ENCODE measurements around the gene KRTAP4-7. TPM values are rescaled to one million over a fixed set of nuclear protein-coding genes. Genes with fewer than 3 reads are reported as not detected.
"Not testable (repeated sequence)": the region's sequence is repeated elsewhere in the genome, so short reads cannot be mapped to it uniquely, and the experiment has no call there.

Gene KRTAP4-7
- polyA plus RNA-seq, 1 of the 3 experiments (the other 2 are of a cell fraction), result not detected

DNA sequence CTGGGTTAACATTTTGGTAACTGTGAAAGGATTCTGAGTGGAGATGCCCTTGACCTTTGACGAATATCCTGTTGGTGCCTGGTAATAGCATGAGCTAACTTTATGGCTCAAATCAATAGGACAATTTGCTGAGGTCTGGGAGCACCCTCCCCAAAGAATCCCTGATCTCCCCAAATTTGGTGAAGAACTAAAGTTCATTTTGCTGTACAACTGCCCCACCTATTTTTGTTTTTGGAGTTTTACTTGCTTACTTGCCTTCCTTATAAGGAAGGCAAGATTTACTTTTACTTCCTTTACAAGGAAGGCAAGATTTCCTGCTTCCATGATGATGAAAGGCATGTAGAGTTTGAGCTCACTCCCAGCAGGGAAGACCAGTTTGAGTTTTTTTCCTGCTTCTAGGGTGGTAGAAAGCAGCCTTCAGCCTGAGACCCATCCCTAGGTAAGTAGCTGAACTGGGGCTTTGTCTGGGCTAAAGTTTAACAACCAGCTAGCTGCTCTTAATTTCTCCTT lies 24.0 kb downstream of the KRTAP4-7 start:
- POLR2A ChIA-PET, result no interaction called here
- no peak for DNase-seq

GRCh38 chr17:41108728-41109386 lies 24.9 kb downstream of the KRTAP4-7 start:
- H3K79me2 ChIP-seq (ENCODE audit: insufficient read depth); DNase-seq; H3K4me1 ChIP-seq (ENCODE audit: control insufficient read depth in 1 of 2, insufficient read depth in 2 of 2, low read depth in 1 of 2, low read length in 1 of 2); H4K20me1 ChIP-seq (ENCODE audit: insufficient read depth); POLR2A ChIA-PET; H3K9me3 ChIP-seq; H3K9ac ChIP-seq; H3K36me3 ChIP-seq (replicated peaks in 1 of 2; ENCODE audit: control insufficient read depth in 1 of 2, insufficient read depth in 2 of 2, low read length in 1 of 2); H2AFZ ChIP-seq (ENCODE audit: low read depth); H3K27ac ChIP-seq (ENCODE audit: low read depth in 2 of 2, low read length in 1 of 2); H3K27me3 ChIP-seq (ENCODE audit: insufficient read depth); H3K9me2 ChIP-seq; H3K4me3 ChIP-seq (ENCODE audit: low read depth in 2 of 2, low read length in 1 of 2); CTCF ChIA-PET; H3F3A ChIP-seq (replicated peaks; ENCODE audit: insufficient read depth); H3K4me2 ChIP-seq: not testable (repeated sequence)
- WGBS (ENCODE audit: low lambda C conversion rate), result 3% methylated on average over 1 of the region's 1 CpG

More for the DNA sequence above, 24.0 kb downstream of the KRTAP4-7 start:
- no peak overlapping the region for H3K27ac ChIP-seq (ENCODE audit: low read depth in 2 of 2, low read length in 1 of 2)
- no peaks in the 10 kb centered on the region for H4K20me1 ChIP-seq (ENCODE audit: insufficient read depth)
- no peaks in the 10 kb centered on the region for H3K27me3 ChIP-seq (ENCODE audit: insufficient read depth)
- H3F3A ChIP-seq (replicated peaks; ENCODE audit: insufficient read depth), result peaks cover 3% of the 10 kb centered on the region
- H3K9me3 ChIP-seq, result peaks cover 9% of the 10 kb centered on the region; the same call in 1 of the 2 replicates
- 6% methylated on average over 1 of the region's 1 CpG for WGBS (ENCODE audit: low lambda C conversion rate)
- no peak overlapping the region for H2AFZ ChIP-seq (ENCODE audit: low read depth)
- H3K9me2 ChIP-seq, result no peaks in the 10 kb centered on the region
- no peak overlapping the region for H3K4me3 ChIP-seq (ENCODE audit: low read depth in 2 of 2, low read length in 1 of 2)
- no peaks in the 10 kb centered on the region; a peak in 1 of 4 replicates for H3K4me1 ChIP-seq (ENCODE audit: control insufficient read depth in 1 of 2, insufficient read depth in 2 of 2, low read depth in 1 of 2, low read length in 1 of 2)
- H3K9ac ChIP-seq, result no peak overlapping the region
- TF ChIP-seq SIN3A (IDR thresholded peaks at IDR 0.05; ENCODE audit: borderline replicate concordance, low read depth, low read length) (no peak), PBX3 (IDR thresholded peaks at IDR 0.05) (no peak), FOXM1 (IDR thresholded peaks at IDR 0.05; ENCODE audit: low read depth) (no peak), POLR2AphosphoS5 (IDR thresholded peaks at IDR 0.05; ENCODE audit: low read depth, low read length) (no peak), EP300 (IDR thresholded peaks at IDR 0.05; ENCODE audit: borderline replicate concordance in 1 of 2, low read depth in 1 of 2, low read length in 1 of 2) (no peak), TAF1 (IDR thresholded peaks at IDR 0.05; ENCODE audit: borderline replicate concordance, low read depth, low read length) (no peak), ZBTB33 (IDR thresholded peaks at IDR 0.05; ENCODE audit: borderline replicate concordance, low read depth) (no peak), GATA2 (CRISPR knock-in tag; IDR thresholded peaks at IDR 0.05) (no peak), JUND (IDR thresholded peaks at IDR 0.05) (no peak)
- TF ChIP-seq, protein P1, sequence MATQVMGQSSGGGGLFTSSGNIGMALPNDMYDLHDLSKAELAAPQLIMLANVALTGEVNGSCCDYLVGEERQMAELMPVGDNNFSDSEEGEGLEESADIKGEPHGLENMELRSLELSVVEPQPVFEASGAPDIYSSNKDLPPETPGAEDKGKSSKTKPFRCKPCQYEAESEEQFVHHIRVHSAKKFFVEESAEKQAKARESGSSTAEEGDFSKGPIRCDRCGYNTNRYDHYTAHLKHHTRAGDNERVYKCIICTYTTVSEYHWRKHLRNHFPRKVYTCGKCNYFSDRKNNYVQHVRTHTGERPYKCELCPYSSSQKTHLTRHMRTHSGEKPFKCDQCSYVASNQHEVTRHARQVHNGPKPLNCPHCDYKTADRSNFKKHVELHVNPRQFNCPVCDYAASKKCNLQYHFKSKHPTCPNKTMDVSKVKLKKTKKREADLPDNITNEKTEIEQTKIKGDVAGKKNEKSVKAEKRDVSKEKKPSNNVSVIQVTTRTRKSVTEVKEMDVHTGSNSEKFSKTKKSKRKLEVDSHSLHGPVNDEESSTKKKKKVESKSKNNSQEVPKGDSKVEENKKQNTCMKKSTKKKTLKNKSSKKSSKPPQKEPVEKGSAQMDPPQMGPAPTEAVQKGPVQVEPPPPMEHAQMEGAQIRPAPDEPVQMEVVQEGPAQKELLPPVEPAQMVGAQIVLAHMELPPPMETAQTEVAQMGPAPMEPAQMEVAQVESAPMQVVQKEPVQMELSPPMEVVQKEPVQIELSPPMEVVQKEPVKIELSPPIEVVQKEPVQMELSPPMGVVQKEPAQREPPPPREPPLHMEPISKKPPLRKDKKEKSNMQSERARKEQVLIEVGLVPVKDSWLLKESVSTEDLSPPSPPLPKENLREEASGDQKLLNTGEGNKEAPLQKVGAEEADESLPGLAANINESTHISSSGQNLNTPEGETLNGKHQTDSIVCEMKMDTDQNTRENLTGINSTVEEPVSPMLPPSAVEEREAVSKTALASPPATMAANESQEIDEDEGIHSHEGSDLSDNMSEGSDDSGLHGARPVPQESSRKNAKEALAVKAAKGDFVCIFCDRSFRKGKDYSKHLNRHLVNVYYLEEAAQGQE (IDR thresholded peaks at IDR 0.05; ENCODE audit: low read depth, low read length), result no peak
- no peaks in the 10 kb centered on the region for H3K36me3 ChIP-seq (replicated peaks in 1 of 2; ENCODE audit: control insufficient read depth in 1 of 2, insufficient read depth in 2 of 2, low read length in 1 of 2)
- no peaks in the 10 kb centered on the region for H3K79me2 ChIP-seq (ENCODE audit: insufficient read depth)
- CTCF ChIA-PET, result no interaction called here
- H3K4me2 ChIP-seq, result no peak overlapping the region
